Tongue (tissue), 2 donors: ENCODE measurements around the gene PLA2G4F. TPM values are rescaled to one million over a fixed set of nuclear protein-coding genes. Genes with fewer than 3 reads are reported as not detected.
A peak's percentile ranks its signal among the peaks of the same experiment; 100 is the strongest.

Source experiments
- DNase-seq: peaks from one replicate; pipeline ENCODE4 v3.0.0-alpha.2; 2015
- total RNA-seq: library from RNA; depleted of rRNA; stranded (reverse); fragments of >200 nt; gene quantifications from one replicate; pipeline ENCODE4 v1.2.3, GENCODE V29; 2014

PLA2G4F gene
- total RNA-seq, 1 donor from 2014 or later = 1.5 TPM

- no peak for DNase-seq
Measured at GRCh38 chr15:42165106-42165505, 8.7 kb upstream of the PLA2G4F start.

DNA sequence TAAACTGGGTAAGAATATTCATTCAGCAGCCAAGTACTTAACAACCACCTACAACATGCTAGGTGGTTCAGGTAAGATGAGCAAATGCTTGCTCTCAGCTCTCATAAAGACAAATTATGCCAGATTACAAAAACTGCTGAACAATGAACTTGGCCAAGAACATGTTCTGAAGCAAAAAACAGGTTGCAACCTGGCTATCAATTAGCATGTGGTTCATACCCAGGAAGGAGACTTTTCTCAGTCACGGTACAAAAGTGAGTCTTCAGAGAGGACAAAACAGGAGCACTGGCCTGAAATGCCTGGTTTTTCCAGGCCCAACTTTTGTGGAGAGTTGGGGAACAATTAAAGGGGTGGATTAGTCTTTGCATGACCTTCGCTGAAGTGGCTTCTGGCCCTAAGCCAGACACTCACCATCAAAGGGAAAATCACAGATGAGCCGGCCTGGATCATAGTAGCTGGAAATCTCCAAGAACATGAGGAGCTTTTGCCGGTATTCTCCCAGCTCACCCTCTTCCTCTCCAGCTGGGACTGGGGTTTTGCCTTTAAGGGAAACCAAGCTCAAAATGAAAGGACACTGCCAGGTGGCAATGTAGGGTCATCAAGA is 7.6 kb upstream of the PLA2G4F start:
- DNase-seq = no peak

DNA sequence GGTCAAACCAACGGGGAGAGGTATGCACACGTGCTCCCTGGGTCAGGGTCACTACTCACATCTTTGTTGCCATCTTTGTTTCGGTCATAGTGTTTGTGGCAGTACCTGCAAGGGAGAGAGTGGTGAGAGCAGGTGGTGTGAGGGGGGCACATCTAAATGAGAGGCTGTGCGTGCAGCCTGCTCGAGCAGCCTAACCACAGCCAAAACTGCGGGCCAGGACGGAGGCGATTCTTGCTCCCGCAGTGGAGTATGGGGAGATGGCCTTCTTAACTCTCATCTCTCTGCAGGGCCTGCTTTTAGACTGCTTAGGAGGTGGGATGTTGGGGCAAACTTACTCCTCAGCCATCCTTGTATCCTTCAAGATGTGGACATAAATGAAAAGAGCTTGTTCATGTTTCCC is 6.9 kb upstream of the PLA2G4F start:
- no peak for DNase-seq

GRCh38 chr15:42160136-42160535 is 3.7 kb upstream of the PLA2G4F start:
- DNase-seq = no peak

GRCh38 chr15:42159381-42160015 is 3.1 kb upstream of the PLA2G4F start:
- no peak for DNase-seq

GRCh38 chr15:42158941-42159340 is 2.5 kb upstream of the PLA2G4F start:
- no peak for DNase-seq

GRCh38 chr15:42157981-42158765 is 1.7 kb upstream of the PLA2G4F start:
- no peak for DNase-seq

- DNase-seq = no peak
Measured at GRCh38 chr15:42157381-42157780, 945 bp upstream of the PLA2G4F start.

DNA sequence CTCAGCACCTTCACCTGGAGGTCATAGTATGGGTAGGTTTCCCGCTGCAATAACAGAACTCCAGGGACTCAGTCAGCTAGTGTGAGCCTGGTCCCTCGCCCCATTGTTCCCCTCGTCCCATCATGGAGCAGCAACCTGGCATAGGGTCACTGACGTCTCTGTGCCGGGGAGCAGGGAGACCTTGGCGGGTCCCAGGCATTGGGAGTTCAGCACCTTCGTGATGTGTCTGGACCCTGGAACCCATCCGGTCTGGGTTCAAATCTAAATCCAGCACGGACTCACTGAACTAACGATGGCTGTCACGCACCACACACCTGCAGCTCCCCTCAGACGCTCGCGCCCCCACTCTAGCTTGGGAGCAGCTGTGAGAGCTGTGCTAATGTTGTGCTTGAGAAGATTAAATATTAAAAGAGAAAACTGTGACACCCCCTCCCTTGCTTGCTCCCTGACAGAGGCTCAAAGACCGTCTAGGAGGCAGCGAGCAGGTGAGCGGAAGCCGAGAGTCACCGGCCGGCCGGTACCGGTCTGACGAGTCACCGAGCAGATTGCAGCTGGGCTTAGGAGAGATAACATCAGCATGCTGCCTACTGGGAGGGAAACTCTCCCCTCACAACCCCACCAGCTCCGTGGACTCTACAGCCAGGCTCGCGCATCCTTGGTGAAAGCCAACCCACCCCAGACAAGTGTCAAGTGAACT is 742 bp downstream of the PLA2G4F start:
- DNase-seq = no peak

DNA sequence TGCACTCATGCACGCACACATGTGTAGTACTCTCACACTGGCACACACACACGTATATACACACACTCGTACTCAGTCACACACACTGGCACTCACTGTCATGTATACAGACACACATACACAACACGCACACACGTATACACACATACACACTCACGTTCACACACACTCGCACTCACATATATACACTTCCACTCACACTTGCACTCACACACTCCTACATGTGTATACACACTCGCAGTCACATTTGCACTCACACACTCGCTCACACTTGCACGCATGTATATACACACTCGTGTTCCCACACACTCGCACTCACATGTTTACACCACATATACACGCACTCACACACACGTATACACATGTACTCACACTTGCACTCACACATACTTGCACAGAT is 1.5 kb downstream of the PLA2G4F start:
- no peak for DNase-seq

- no peak for DNase-seq
Measured at GRCh38 chr15:42154212-42154941, 2.1 kb downstream of the PLA2G4F start.

- no peak for DNase-seq
Measured at GRCh38 chr15:42153874-42154211, 2.6 kb downstream of the PLA2G4F start.

DNA sequence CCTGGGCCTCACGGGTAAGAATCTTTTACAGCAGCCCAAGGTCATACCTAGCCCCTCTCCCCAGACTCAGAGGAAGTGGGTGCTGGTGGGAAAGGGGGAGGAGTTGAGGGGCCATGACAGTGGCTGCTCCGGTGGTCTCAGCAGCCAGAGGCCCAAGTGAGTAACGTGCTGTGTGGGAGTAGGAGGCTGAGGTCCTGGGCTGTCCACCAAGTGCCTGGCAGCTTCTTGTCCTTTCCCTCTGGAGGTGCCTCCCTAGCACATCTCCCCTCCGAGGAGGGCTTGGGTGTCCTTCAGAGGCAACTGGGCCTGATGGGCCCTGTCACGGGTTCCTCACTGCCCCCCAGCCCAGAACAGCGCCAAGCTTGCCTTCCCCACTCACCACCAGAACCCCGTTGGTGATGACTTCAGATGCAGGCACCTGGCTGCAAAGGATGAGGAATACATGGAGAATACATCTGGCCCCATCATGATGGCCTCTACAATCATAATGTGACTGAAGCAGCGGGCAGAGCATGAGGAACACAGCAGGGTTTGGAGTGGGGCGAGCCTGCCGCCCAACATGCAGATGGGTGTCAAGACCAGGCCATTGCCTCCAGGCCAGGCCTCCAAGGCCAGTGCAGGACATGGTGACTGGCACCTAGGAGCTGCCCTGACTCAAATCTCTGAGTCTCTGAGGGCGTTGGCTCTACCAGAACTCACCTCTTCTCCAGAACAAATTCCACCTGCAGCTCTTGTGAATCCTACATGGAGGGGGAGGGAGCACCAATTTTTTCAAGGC is 3.3 kb downstream of the PLA2G4F start:
- no peak for DNase-seq

DNA sequence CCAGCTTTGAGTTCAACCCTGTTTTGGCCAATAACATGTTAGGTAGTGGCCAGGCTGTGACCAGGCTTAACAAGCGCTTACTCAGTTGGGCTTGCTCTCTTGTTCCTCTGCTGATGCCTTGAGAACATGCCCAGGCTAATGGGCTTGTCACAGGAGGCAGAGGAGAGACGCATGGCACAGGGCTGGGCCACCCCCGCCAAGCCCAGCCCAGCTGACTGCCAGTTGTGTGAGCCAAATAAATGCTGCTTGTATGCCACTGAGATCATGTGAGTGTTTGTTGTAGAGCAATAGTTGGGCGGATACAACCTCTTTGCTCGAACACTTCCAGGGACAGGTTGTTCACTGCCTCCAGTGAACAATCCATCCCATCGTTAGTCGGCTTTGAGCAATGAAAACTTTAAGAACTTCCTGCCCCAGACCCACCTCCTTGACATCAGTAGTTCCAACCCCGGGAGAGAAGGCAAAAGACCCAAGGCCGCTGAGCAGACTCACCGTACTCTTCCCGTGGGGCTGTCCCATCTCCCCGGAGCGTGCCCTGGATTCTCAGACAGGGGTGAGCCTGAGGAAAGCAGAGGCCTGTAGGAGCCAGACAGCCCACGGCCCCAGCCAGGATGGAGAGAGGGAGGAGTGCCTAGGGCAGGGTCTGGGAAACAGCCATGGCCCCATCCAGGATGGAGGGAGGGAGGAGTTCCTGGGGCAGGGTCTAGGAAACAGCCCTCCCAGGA is 4.1 kb downstream of the PLA2G4F start:
- DNase-seq = peak; percentile 50

GRCh38 chr15:42151736-42152135 is 4.7 kb downstream of the PLA2G4F start:
- peak; percentile 38 for DNase-seq

GRCh38 chr15:42151141-42151561 is 5.3 kb downstream of the PLA2G4F start:
- no peak for DNase-seq

DNA sequence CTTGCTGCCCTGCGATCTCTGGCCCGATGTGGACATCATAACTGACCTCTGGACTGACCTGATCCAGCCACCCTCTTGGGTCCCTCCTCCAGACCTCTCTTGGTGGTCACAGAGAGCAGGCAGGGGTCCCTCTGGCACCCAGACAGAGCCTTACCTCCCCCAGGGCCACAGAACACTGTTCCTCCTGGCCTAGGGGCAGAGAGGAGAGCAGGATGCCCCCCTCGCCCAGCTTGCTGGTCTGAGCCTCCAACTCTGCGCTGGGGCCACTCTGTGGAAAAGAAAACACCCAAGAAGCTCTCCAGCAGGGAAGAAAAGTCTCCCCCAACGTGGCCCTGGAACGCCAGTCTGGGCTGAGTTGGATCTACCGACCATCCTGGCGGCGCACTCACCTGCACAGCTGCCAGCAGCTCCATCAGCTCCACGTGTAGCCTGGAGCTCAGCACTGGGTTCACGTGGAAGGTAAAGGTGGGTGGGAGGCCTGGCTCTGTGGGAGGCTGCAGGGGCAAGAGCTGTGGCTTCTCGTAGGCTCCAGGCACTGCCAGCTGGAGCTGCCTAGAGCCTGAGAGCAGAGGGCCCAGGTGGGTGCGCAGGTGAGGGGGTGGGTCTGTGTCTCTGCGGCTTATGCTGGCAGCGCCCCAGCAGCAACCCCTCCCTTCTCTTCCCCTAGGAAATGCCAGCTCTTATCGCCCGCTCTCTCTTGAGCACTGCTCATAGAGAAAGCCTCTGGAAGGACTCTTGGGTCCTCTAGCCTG is 6.0 kb downstream of the PLA2G4F start:
- no peak for DNase-seq

- DNase-seq = no peak
Measured at GRCh38 chr15:42149493-42150218, 6.8 kb downstream of the PLA2G4F start.

DNA sequence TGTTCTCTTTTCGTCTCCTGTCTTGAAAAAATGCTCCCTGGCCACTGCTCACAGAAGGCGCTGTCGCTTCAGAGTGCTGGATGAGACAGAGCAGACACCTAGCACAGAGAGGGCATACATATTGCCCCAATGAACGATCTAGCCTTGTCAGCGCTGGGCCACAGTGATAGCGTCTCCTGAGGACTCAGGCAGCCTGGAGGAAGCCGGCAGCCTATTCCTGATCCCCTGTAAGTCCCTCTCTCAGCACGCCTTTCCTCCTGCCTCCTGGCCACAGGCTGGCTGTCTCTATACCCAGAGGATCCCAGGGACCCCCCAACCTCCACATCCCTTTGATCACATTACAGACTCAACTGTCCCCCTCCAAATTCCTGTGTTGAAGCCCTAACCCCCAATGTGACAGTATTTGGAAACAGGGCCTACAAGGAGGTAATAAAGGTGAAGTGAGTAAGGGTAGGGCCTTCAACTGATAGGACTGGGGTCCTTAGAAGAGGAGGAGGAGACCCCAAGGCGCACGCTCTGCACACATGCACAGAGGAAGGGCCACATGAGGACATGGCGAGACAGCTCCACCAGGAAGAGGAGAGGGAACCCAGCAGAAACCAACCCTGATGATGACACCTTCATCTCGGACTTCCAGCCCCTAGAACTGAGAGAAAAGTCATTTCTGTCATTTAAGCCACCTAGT is 7.5 kb downstream of the PLA2G4F start:
- DNase-seq = no peak
